ENCODE results near the gene TMEM248.
"Not testable (repeated sequence)": the region's sequence is repeated elsewhere in the genome, so short reads cannot be mapped to it uniquely, and the experiment has no call there.

TMEM248 gene

DNA sequence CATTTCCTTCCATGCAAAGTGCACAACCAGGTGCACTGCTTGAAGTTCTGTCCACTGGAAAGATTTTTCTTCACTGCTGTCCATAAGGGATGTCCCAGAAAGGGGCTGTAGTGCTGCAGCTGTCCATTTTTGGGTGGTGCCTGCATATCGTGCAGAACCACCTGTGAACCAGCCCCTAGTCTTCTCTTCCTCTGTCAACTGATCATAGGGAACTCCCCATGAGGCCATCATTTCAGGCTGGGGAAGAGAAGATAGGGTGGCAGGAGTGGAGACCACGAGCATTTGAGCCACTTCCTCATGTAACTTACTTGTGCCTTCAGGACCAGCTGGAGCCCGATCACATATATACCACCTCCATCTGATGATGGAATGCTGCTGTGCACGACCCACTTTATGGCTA is 12.4 kb upstream of the TMEM248 start:
- DNase-seq (ENCODE audit: low read depth in 1 of 2, low spot score in 1 of 2) = not testable (repeated sequence)

DNA sequence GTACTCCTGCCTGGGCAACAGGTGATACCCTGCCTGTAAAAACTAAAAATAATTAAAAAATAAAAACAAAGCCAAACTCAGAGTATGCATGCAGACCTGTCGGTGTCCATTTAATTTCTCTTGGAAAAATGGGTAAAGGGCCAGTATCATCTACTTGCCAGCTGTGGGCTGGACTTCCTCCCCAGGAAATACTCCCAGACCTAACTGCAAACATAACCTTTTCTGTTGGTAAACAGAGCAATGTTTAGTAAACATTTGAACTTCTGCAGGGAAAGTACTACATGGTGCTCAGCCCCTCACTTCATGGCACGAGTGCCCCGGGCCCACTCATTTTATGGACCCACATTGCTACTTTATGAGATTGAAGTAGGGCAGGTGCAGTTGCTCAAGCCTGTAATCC is 10.2 kb upstream of the TMEM248 start:
- no peak for DNase-seq (ENCODE audit: low read depth in 1 of 2, low spot score in 1 of 2)

DNA sequence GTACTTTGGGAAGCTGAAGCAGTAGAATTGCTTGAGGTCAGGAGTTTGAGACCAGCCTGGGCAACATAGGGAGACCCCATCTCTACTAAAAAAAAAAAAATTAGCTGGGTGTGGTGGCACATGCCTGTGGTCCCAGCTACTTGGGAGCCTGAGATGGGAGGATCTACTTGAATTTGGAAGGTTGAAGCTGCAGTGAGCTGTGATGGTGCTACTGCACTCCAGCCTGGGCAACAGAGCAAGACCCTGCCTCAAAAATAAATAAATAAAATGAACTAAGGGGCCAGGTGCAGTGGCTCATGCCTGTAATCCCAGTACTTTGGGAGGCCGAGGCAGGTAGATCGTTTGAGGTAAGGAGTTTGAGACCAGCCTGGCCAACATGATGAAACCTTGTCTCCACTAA is 9.8 kb upstream of the TMEM248 start:
- not testable (repeated sequence) for DNase-seq (ENCODE audit: low read depth in 1 of 2, low spot score in 1 of 2)

DNA sequence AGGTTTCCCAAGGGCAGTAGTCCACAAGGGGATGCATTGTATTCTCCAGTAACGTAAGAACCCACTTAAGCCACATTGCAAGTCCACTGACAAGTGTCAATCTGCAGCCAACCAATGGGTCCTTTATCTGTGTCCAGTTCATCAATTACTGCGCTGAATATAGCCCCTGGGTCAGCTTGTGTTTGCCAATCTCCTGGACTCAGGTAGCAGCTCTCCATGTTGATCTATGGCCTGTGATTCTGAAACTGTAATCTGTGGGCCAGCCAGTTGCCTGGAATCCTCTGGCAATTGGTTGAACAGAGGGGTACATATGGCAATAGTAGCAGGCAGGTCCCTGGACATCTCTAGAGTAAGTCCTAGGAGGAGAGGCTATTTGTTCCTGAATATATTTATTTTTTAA is 8.8 kb upstream of the TMEM248 start:
- DNase-seq (ENCODE audit: low read depth in 1 of 2, low spot score in 1 of 2) = no peak

DNA sequence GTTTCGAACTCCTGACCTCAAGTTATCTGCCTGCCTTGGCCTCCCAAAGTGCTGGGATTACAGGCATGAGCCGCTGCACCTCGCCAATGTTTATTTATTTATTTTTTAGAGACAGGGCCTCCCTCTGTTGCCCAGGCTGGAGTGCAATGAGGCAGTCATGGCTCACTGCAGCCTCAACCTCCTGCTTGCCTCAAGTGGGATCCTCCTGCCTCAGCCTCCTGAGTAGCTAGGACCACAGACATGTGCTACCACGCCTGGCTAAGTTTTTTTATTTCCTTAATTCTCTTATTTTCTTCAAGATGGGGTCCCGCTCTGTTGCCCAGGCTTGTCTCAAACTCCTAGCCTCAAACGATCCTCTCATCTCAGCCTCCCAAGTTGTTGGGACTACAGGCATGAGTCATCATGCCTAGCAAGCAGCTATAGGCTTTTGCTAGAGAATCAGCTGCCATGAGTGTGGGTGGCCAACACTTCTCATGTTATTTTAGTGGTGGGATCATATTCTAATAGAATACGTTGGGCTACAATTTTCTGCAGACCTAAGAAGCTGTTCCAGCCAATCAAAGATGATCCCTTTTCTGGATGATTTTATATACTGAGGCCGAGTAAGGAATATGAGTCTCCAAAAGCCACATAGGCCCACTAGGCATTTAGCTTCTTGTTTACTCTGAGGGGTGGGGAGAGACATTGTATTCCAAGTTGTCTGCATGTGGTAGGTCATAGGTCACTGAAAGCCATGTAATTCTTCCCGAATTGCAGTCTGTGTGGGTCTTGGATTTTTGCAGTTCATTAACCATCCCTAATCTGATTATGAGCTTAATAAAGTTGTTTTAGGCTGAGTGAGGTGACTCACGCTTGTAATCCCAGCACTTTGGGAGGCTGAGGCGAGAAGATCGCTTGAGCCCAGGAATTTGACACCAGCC is 7.6 kb upstream of the TMEM248 start:
- no peak for DNase-seq (ENCODE audit: low read depth in 1 of 2, low spot score in 1 of 2)

GRCh38 chr7:66917904-66918303 is 3.1 kb upstream of the TMEM248 start:
- DNase-seq (ENCODE audit: low read depth in 1 of 2, low spot score in 1 of 2) = not testable (repeated sequence)

- no peak for DNase-seq (ENCODE audit: low read depth in 1 of 2, low spot score in 1 of 2)
Measured at GRCh38 chr7:66919304-66919703, 1.7 kb upstream of the TMEM248 start.

DNA sequence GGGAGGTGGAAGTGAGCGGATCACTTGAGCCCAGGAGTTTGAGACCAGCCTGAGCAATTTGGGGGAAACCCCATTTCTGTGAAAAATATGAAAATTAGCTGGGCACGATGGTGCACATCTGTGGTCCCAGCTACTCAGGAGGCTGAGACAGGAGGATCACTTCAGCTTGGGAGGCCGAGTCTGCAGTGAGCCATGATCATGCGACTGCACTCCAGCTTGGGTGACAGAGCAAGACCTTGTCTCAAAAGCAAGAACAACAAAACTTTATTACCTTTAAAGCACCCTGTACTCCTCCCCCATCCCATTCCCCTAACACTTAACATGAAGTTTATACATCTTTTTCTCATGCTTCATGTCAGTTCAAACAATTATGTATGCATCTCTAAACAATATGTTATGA is 1.3 kb upstream of the TMEM248 start:
- DNase-seq (ENCODE audit: low read depth in 1 of 2, low spot score in 1 of 2) = no peak

- DNase-seq (ENCODE audit: low read depth in 1 of 2, low spot score in 1 of 2) = no peak
Measured at GRCh38 chr7:66920256-66920655, 769 bp upstream of the TMEM248 start.

DNA sequence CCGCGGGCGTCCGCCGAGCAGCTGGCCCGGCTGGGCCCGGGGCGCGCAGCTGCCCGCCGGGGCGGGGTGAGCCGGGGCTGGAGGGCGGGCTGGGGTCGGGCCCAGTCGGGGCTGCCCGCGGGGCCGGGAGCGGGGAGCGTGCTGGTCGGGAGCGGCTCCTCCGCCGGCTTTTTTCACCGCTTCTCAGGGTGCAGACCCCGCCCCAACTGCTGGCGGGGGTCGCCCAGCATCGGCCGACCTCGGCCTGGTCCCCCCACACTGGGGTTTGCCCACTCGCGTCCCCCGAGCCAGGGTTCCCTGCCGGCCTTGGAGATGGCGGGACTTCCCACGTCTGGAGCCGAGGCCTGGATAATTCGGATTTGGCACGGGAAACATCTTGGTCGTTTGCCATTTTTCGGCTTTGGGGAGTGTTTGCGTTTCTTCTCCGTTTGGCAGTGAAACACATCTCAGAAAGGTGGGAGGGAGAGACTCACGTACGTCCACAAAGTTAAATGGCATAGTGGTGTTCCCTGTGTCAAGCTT is 432 bp downstream of the TMEM248 start:
- no peak for DNase-seq (ENCODE audit: low read depth in 1 of 2, low spot score in 1 of 2)

GRCh38 chr7:66921918-66922486 is 977 bp downstream of the TMEM248 start:
- no peak for DNase-seq (ENCODE audit: low read depth in 1 of 2, low spot score in 1 of 2)

DNA sequence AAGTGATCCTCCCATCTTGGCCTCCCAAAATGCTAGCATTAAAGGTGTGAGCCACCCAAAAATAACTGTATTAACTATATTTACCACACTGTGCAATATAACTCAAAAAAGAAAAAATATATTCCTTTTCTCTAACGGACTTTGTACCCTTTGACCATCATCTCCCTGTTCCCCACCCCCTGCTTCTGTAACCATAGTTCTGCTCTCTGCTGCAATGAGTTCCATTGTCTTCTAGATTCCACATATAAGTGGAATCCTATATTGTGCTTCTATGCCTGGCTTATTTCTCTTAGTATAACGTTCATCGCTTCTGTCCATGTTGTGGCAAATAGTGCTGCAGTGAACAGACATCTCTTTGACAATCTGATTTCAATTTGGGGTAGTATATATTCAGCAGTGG is 4.2 kb downstream of the TMEM248 start:
- no peak for DNase-seq (ENCODE audit: low read depth in 1 of 2, low spot score in 1 of 2)

- DNase-seq (ENCODE audit: low read depth in 1 of 2, low spot score in 1 of 2) = no peak
Measured at GRCh38 chr7:66927348-66927948, 6.4 kb downstream of the TMEM248 start.

GRCh38 chr7:66928388-66928787 is 7.4 kb downstream of the TMEM248 start:
- DNase-seq (ENCODE audit: low read depth in 1 of 2, low spot score in 1 of 2) = no peak

DNA sequence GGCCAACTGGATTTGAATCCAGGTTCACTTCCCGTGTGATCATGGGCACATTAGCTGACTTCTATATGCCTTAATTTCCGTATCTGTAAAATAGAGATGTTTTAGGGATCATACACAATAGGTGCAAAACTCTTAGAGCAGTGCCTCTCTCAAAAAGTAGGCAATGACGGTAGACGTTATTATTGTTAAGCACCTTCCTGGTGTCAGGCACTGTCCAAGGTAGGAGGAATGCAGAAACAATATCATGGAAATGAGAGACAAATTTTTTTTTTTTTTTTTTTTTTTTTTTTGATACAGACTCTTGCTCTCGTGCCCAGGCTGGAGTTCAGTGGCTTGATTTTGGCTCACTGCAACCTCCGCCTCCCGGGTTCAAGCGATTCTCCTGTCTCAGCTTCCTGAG is 8.1 kb downstream of the TMEM248 start:
- DNase-seq (ENCODE audit: low read depth in 1 of 2, low spot score in 1 of 2) = no peak

GRCh38 chr7:66929935-66930334 is 8.9 kb downstream of the TMEM248 start:
- DNase-seq (ENCODE audit: low read depth in 1 of 2, low spot score in 1 of 2) = no peak

DNA sequence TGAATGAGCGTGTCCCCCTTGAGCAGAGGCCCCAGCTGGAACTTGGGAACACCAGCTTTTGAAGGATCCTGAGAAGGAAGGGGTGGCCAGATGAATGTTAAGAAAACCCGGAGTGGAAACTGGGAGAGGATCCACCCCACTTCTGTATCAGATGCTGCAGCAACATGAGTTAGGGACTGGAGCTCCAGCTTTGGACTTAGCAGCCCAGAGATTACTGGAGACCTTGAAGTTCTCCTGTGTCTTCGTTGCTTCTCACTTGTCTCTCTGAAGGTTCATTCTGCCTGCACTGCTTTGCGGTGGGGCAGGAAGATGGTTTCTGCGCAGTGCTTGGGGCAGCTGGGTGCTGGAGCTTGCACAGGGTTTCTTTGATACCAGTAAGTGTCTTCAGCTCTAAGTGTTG is 9.3 kb downstream of the TMEM248 start:
- no peak for DNase-seq (ENCODE audit: low read depth in 1 of 2, low spot score in 1 of 2)

GRCh38 chr7:66933469-66933868 is 12.4 kb downstream of the TMEM248 start:
- DNase-seq (ENCODE audit: low read depth in 1 of 2, low spot score in 1 of 2) = no peak

DNA sequence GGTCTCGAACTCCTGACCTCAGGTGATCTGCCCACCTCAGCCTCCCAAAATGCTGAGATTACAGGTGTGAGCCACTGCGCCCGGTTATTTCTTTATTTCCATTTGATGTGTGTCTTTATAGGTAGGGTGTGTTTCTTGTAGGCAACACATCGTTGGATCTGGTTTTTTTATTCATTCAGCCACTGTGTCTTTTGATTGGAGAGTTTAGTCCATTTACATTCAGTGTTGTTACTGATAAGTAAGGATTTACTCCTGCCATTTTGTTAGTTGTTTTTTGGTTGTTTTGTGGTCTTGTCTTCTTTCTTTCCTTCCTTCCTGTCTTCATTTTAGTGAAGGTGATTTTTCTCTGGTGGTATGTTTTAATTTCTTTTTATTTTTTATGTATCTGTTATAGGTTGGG is 16.9 kb downstream of the TMEM248 start:
- DNase-seq (ENCODE audit: low read depth in 1 of 2, low spot score in 1 of 2) = no peak

DNA sequence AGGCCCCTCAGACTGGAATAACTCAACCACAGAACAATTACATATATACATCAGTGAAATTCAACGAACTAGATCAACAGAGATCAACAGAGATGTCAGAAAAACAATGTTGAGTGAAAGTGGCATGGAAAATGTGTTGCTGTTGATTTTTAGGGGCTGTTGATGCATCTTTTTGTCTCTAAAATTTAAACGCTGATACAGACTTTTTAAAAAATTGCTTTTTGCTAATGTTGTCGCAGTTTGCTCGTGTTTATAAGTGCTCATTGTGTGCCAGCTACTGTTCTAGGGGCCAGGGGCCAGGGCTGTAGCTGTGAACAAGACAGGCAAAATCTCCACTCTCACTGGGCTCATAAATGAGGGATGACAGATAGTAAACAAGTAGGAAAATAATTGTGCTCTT is 18.3 kb downstream of the TMEM248 start:
- DNase-seq (ENCODE audit: low read depth in 1 of 2, low spot score in 1 of 2) = no peak

DNA sequence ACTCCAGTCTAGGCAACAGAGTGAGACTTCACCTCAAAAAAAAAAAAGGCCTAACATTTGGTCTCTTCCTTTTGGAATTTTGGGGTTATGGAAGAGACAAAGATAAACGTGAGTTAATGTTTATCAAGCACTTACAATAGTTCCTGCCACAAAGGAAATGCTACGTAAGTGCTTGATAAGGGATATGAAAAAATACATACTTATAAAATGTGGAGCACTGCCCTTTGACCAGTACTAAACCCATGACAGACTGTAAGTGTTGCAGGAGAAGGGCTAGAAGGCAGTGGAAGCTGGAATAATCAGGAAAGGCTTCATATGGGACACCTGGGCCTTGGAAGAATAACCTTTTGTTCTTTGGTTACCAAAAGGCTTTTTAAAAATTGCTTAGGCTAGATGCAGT is 25.5 kb downstream of the TMEM248 start:
- DNase-seq (ENCODE audit: low read depth in 1 of 2, low spot score in 1 of 2) = no peak

GRCh38 chr7:66948480-66949109 is 27.6 kb downstream of the TMEM248 start:
- no peak for DNase-seq (ENCODE audit: low read depth in 1 of 2, low spot score in 1 of 2)
